HG02981 (cell line): ENCODE data around the gene CYTH4.

Source experiments
- ATAC-seq: cut with Tn5 transposase; IDR thresholded peaks from one replicate; pipeline ENCODE4 v1.9.1; 2021; ENCODE audit warnings: mild to moderate bottlenecking, moderate library complexity; ENCODE audit not compliant: unreplicated experiment

CYTH4 gene

GRCh38 chr22:37269936-37270678 is 12.2 kb upstream of the CYTH4 start:
- ATAC-seq = no peak

- no peak for ATAC-seq
Measured at GRCh38 chr22:37270928-37271650, 11.2 kb upstream of the CYTH4 start.

- ATAC-seq = no peak
Measured at GRCh38 chr22:37273126-37273845, 9.0 kb upstream of the CYTH4 start.

- ATAC-seq = no peak
Measured at GRCh38 chr22:37273846-37274225, 8.5 kb upstream of the CYTH4 start.

- no peak for ATAC-seq
Measured at GRCh38 chr22:37274380-37274862, 7.9 kb upstream of the CYTH4 start.

GRCh38 chr22:37275134-37275533 is 7.2 kb upstream of the CYTH4 start:
- no peak for ATAC-seq

GRCh38 chr22:37275622-37276021 is 6.7 kb upstream of the CYTH4 start:
- no peak for ATAC-seq

GRCh38 chr22:37276776-37277175 is 5.5 kb upstream of the CYTH4 start:
- no peak for ATAC-seq

GRCh38 chr22:37277384-37277783 is 4.9 kb upstream of the CYTH4 start:
- no peak for ATAC-seq

GRCh38 chr22:37278261-37278660 is 4.0 kb upstream of the CYTH4 start:
- ATAC-seq = no peak

GRCh38 chr22:37279331-37280181 is 2.8 kb upstream of the CYTH4 start:
- no peak for ATAC-seq

- no peak for ATAC-seq
Measured at GRCh38 chr22:37280718-37281117, 1.6 kb upstream of the CYTH4 start.

GRCh38 chr22:37281195-37281594 is 1.1 kb upstream of the CYTH4 start:
- ATAC-seq = no peak

- no peak for ATAC-seq
Measured at GRCh38 chr22:37281646-37282384, 493 bp upstream of the CYTH4 start.

- ATAC-seq = no peak
Measured at GRCh38 chr22:37283393-37283937, 1.2 kb downstream of the CYTH4 start.

- ATAC-seq = no peak
Measured at GRCh38 chr22:37284126-37284804, 2.0 kb downstream of the CYTH4 start.

- no peak for ATAC-seq
Measured at GRCh38 chr22:37284805-37285355, 2.6 kb downstream of the CYTH4 start.

GRCh38 chr22:37285937-37286336 is 3.6 kb downstream of the CYTH4 start:
- no peak for ATAC-seq

- ATAC-seq = no peak
Measured at GRCh38 chr22:37287550-37287951, 5.2 kb downstream of the CYTH4 start.
